ENCODE measurements around the gene EPN3.

The EPN3 gene

GRCh38 chr17:50571681-50572080, 39.1 kb downstream of the EPN3 start:
- DNase-seq, result no peak

- DNase-seq, result no peak
Observed at GRCh38 chr17:50572541-50572940, 40.0 kb downstream of the EPN3 start.

- no peak for DNase-seq
Observed at GRCh38 chr17:50573866-50574611, 41.5 kb downstream of the EPN3 start.

- no peak for DNase-seq
Observed at GRCh38 chr17:50575581-50576210, 43.2 kb downstream of the EPN3 start.

- DNase-seq, result no peak
Observed at GRCh38 chr17:50576864-50577263, 44.3 kb downstream of the EPN3 start.

- DNase-seq, result no peak
Observed at GRCh38 chr17:50577451-50577954, 45.0 kb downstream of the EPN3 start.

GRCh38 chr17:50578173-50578572, 45.6 kb downstream of the EPN3 start:
- no peak for DNase-seq

GRCh38 chr17:50579399-50579798, 46.9 kb downstream of the EPN3 start:
- no peak for DNase-seq

GRCh38 chr17:50580646-50581045, 48.1 kb downstream of the EPN3 start:
- DNase-seq, result no peak

GRCh38 chr17:50581316-50581715, 48.8 kb downstream of the EPN3 start:
- no peak for DNase-seq

GRCh38 chr17:50582741-50583140, 50.2 kb downstream of the EPN3 start:
- DNase-seq, result no peak

GRCh38 chr17:50583641-50584040, 51.1 kb downstream of the EPN3 start:
- no peak for DNase-seq

- no peak for DNase-seq
Observed at GRCh38 chr17:50584116-50584515, 51.6 kb downstream of the EPN3 start.

GRCh38 chr17:50584749-50585148, 52.2 kb downstream of the EPN3 start:
- no peak for DNase-seq

- DNase-seq, result no peak
Observed at GRCh38 chr17:50585346-50585745, 52.8 kb downstream of the EPN3 start.

GRCh38 chr17:50585891-50586290, 53.4 kb downstream of the EPN3 start:
- DNase-seq, result no peak

- DNase-seq, result no peak
Observed at GRCh38 chr17:50586421-50587247, 54.1 kb downstream of the EPN3 start.

GRCh38 chr17:50587571-50587970, 55.0 kb downstream of the EPN3 start:
- no peak for DNase-seq

- no peak for DNase-seq
Observed at GRCh38 chr17:50588391-50589049, 56.0 kb downstream of the EPN3 start.

GRCh38 chr17:50589095-50589705, 56.7 kb downstream of the EPN3 start:
- DNase-seq, result no peak

GRCh38 chr17:50590946-50591737, 58.6 kb downstream of the EPN3 start:
- DNase-seq, result no peak

GRCh38 chr17:50593321-50593720, 60.8 kb downstream of the EPN3 start:
- DNase-seq, result no peak

All from activated effector memory CD4-positive, alpha-beta T cell treated with anti-CD3 and anti-CD28 coated beads, Interleukin-2, amount 50 U/mL, for 16 hours (primary cell).